GM11168 (cell line): ENCODE results near the gene WWOX.

Source experiments
- in situ Hi-C: fragments of 300-500 bp; cut with MboI; formaldehyde crosslinking; loops from one replicate; pipeline ENCODE4 v1.12.0; 2022; ENCODE audit warnings: low sequenced_read_pairs; ENCODE audit not compliant: unreplicated experiment

WWOX gene

GRCh38 chr16:78785218-78785617 lies 685.8 kb downstream of the WWOX start:
- in situ Hi-C loops = no loop called here

- in situ Hi-C loops = no loop called here
Measured at GRCh38 chr16:78786635-78787034, 687.2 kb downstream of the WWOX start.

- in situ Hi-C loops = no loop called here
Measured at GRCh38 chr16:78788276-78788675, 688.8 kb downstream of the WWOX start.

- in situ Hi-C loops = no loop called here
Measured at GRCh38 chr16:78788696-78789095, 689.2 kb downstream of the WWOX start.

GRCh38 chr16:78789561-78789960 lies 690.1 kb downstream of the WWOX start:
- in situ Hi-C loops = no loop called here

- in situ Hi-C loops = no loop called here
Measured at GRCh38 chr16:78791011-78791410, 691.6 kb downstream of the WWOX start.

GRCh38 chr16:78791926-78792325 lies 692.5 kb downstream of the WWOX start:
- in situ Hi-C loops = no loop called here

GRCh38 chr16:78792952-78793351 lies 693.5 kb downstream of the WWOX start:
- in situ Hi-C loops = no loop called here

- in situ Hi-C loops = no loop called here
Measured at GRCh38 chr16:78794581-78795250, 695.3 kb downstream of the WWOX start.

- in situ Hi-C loops = no loop called here
Measured at GRCh38 chr16:78795433-78795832, 696.0 kb downstream of the WWOX start.

- in situ Hi-C loops = no loop called here
Measured at GRCh38 chr16:78796221-78796866, 696.9 kb downstream of the WWOX start.

GRCh38 chr16:78799429-78799828 lies 700.0 kb downstream of the WWOX start:
- in situ Hi-C loops = no loop called here

- in situ Hi-C loops = no loop called here
Measured at GRCh38 chr16:78800523-78800922, 701.1 kb downstream of the WWOX start.

GRCh38 chr16:78804058-78804735 lies 704.7 kb downstream of the WWOX start:
- in situ Hi-C loops = no loop called here

GRCh38 chr16:78805556-78805955 lies 706.1 kb downstream of the WWOX start:
- in situ Hi-C loops = no loop called here

- in situ Hi-C loops = no loop called here
Measured at GRCh38 chr16:78811247-78811646, 711.8 kb downstream of the WWOX start.

GRCh38 chr16:78812582-78812981 lies 713.1 kb downstream of the WWOX start:
- in situ Hi-C loops = no loop called here

- in situ Hi-C loops = no loop called here
Measured at GRCh38 chr16:78813661-78814311, 714.3 kb downstream of the WWOX start.

GRCh38 chr16:78815713-78816112 lies 716.3 kb downstream of the WWOX start:
- in situ Hi-C loops = no loop called here

GRCh38 chr16:78816499-78817195 lies 717.2 kb downstream of the WWOX start:
- in situ Hi-C loops = no loop called here
